Measurements from ENCODE around the gene NANOS3.
"Not testable (repeated sequence)": the region's sequence is repeated elsewhere in the genome, so short reads cannot be mapped to it uniquely, and the experiment has no call there.

The NANOS3 gene

GRCh38 chr19:13918726-13919411 is 41.9 kb downstream of the NANOS3 start:
- no peak for DNase-seq (ENCODE audit: low read depth in 1 of 2, low spot score in 1 of 2)

DNA sequence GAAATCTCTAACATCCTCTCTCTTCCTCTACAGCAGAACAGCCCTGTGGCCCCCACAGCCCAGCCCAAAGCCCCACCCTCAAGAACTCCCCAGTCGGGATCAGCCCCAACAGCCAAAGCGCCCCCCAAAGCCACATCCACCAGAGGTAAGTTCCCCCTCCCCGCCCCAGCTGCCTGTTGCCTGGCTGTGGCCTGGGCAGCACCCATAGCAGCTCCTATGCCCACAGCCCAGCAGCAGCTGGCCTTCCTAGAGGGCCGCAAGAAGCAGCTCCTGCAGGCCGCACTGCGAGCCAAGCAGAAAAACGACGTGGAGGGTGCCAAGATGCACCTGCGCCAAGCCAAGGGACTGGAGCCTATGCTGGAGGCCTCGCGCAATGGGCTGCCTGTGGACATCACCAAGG is 43.6 kb downstream of the NANOS3 start:
- DNase-seq (ENCODE audit: low read depth in 1 of 2, low spot score in 1 of 2) = no peak

DNA sequence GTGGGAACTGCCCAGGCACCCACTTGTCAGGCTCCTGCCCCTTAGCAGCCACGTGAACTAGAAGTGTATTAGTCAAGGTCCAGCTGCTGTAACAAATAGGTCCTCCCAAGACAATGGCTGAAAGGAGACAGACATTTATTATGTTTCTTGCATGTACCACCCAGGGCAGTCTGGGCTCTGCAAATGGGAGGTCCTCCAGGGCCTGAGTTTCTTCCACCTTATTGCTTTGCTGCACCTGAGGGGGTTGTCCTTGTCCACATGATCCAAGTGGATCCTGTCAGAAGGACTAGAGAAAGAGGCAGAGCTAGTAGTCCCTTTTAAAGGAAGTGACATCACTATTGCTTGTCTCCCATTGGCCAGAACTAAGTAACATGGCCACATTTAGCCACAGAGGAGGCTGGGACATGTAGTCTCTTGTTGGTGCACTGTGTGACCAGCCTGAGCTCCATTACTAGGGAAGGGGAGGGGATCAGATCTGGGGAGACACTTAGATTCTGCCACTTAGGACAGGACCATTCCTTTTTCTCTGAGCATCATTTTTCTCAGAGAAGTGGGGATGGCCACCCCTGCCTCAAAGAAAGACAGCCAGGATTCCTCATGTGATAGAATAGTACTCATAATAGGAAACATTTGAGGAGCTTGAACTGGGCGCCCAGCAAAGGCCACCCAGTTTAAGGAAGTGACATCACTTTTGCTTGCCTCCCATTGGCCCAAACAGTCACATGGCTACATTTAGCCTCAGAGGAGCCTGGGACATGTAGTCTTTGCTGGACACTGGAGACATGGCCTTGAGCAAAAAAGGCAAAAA is 44.2 kb downstream of the NANOS3 start:
- no peak for DNase-seq (ENCODE audit: low read depth in 1 of 2, low spot score in 1 of 2)

DNA sequence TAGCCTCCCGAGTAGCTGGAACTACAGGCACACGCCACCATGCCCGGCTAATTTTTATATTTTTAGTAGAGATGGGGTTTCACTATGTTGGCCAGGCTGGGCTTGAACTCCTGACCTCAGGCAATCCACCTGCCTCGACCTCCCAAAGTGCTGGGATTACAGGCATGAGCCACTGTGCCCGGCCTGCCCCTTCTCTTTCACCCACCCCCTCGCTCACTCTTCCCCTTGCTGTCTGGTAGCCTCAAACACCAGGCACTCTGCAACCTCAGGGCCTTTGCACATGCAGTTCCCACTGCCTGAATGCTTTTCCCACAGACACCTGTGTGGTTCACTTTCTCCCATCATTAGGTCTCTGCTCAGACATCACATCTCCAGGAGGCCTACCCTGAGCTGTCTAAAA is 45.2 kb downstream of the NANOS3 start:
- not testable (repeated sequence) for DNase-seq (ENCODE audit: low read depth in 1 of 2, low spot score in 1 of 2)

- no peak for DNase-seq (ENCODE audit: low read depth in 1 of 2, low spot score in 1 of 2)
These were observed 46.5 kb downstream of the NANOS3 start for GRCh38 chr19:13923194-13923987.

DNA sequence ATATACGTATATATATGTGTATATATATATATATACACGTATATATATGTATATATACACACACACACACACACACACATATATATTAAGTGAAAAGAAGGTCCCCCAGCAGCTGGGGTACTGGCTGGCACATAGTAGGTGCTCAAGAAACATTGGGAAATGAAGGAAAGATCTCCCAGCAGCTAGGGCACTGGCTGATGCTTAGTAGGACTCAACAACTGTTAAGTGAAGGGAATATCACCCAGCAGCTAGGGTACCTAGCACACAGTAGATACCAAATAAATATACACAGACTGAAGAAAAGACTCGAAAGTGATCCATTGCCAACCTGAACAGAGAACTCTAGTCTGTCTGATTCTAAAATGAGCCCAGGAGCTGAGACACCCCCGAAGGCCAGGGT is 49.1 kb downstream of the NANOS3 start:
- DNase-seq (ENCODE audit: low read depth in 1 of 2, low spot score in 1 of 2) = no peak

GRCh38 chr19:13926715-13927114 is 49.8 kb downstream of the NANOS3 start:
- DNase-seq (ENCODE audit: low read depth in 1 of 2, low spot score in 1 of 2) = no peak

GRCh38 chr19:13929340-13929739 is 52.4 kb downstream of the NANOS3 start:
- no peak for DNase-seq (ENCODE audit: low read depth in 1 of 2, low spot score in 1 of 2)

DNA sequence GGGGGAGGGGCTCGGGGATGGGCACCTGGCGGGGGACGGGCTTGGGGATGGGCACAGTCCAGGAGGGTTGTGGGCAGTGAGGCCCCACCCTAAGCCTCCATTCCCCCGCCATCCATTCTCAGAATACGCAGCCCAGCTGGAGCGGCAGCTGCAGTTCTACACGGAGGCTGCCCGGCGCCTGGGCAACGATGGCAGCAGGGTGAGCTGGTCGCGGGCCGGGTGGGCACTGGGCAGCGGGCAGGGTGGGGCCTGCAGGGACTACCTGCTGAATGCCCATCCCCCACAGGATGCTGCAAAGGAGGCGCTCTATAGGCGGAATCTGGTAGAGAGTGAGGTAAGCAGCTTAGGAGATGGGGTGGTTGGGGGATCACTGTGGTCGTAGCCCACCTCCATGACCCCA is 53.0 kb downstream of the NANOS3 start:
- DNase-seq (ENCODE audit: low read depth in 1 of 2, low spot score in 1 of 2) = no peak

Data from activated T-helper 1 cell treated with anti-CD3 and anti-CD28 coated beads, Interleukin-2, amount 50 U/mL, for 16 hours (primary cell).